Loucy (cell line): ENCODE measurements around the gene HOXA9.
A peak's percentile ranks its signal among the peaks of the same experiment; 100 is the strongest.

ENCODE experiments used
- H2AFZ ChIP-seq: fragments of 200-600 bp; sonication (generic); 2 replicates; pipeline ENCODE4 v1.6.0; 2016; ENCODE audit warnings: antibody characterized with exemption, mild to moderate bottlenecking, low read length, moderate library complexity
- H3F3A ChIP-seq: fragments of 200-600 bp; 2 replicates; pipeline ENCODE4 v1.6.0; 2016; ENCODE audit warnings: antibody characterized with exemption, low read depth, mild to moderate bottlenecking
- H3K27me3 ChIP-seq: fragments of 200-600 bp; sonication (generic); 2 replicates; pipeline ENCODE4 v1.6.1; 2014; ENCODE audit warnings: low read length, mild to moderate bottlenecking; ENCODE audit not compliant: insufficient read depth, poor library complexity, severe bottlenecking
- H3K36me3 ChIP-seq: fragments of 200-600 bp; sonication (generic); 2 replicates; pipeline ENCODE4 v1.6.1; 2016; ENCODE audit warnings: low read length; ENCODE audit not compliant: insufficient read depth
- H3K4me1 ChIP-seq: fragments of 200-600 bp; sonication (generic); 2 replicates; pipeline ENCODE4 v1.5.1; 2014; ENCODE audit warnings: low read length, mild to moderate bottlenecking; ENCODE audit not compliant: insufficient read depth, poor library complexity, severe bottlenecking
- H3K4me2 ChIP-seq: fragments of 200-600 bp; sonication (generic); 2 replicates; pipeline ENCODE4 v1.6.0; 2014; ENCODE audit warnings: antibody characterized with exemption, low read length, low read depth, mild to moderate bottlenecking; ENCODE audit not compliant: poor library complexity, severe bottlenecking
- H3K4me3 ChIP-seq: fragments of 200-600 bp; sonication (generic); 2 replicates; pipeline ENCODE4 v1.5.1; 2014; ENCODE audit warnings: low read length, mild to moderate bottlenecking, mixed read lengths; ENCODE audit not compliant: poor library complexity, severe bottlenecking
- H3K79me2 ChIP-seq: fragments of 200-600 bp; sonication (generic); 2 replicates; pipeline ENCODE4 v1.6.1; 2014; ENCODE audit warnings: low read length; ENCODE audit not compliant: insufficient read depth
- H3K9ac ChIP-seq: fragments of 200-600 bp; sonication (generic); 2 replicates; pipeline ENCODE4 v1.6.0; 2014; ENCODE audit warnings: mild to moderate bottlenecking, low read depth, low read length, moderate library complexity; ENCODE audit not compliant: poor library complexity, severe bottlenecking
- H3K9me2 ChIP-seq: fragments of 200-600 bp; sonication (generic); replicated peaks from 2 replicates; pipeline ENCODE4 v1.6.1; 2016; ENCODE audit warnings: low read depth, low read length, mixed read lengths
- H3K9me3 ChIP-seq: fragments of 200-600 bp; sonication (generic); 2 replicates; pipeline ENCODE4 v1.6.1; 2014; ENCODE audit warnings: mild to moderate bottlenecking, antibody characterized with exemption, low read length, low read depth; ENCODE audit not compliant: insufficient read depth
- H4K20me1 ChIP-seq: fragments of 200-600 bp; sonication (generic); 2 replicates; pipeline ENCODE4 v1.6.0; 2014; ENCODE audit warnings: antibody characterized with exemption, low read length, mild to moderate bottlenecking; ENCODE audit not compliant: insufficient read depth, poor library complexity, severe bottlenecking
- CTCF ChIP-seq: fragments of 200-600 bp; sonication (generic); conservative IDR thresholded peaks from 2 replicates; pipeline ENCODE4 v1.5.1; 2014; ENCODE audit warnings: mild to moderate bottlenecking, antibody characterized with exemption, low read length
- EZH2phosphoT487 ChIP-seq: fragments of 200-600 bp; IDR thresholded peaks from 2 replicates; pipeline ENCODE4 v1.6.1; 2018; ENCODE audit warnings: antibody characterized with exemption, mild to moderate bottlenecking, moderate library complexity, borderline replicate concordance

HOXA9 gene

GRCh38 chr7:27164367-27165088 lies 809 bp downstream of the HOXA9 start:
- Histone ChIP-seq H3K27me3 (peaks cover 64% of the 10 kb centered on the region), H3K4me3 (peak overlapping the region; percentile 94), H3K79me2 (peaks cover 94% of the 10 kb centered on the region), H3K36me3 (peaks cover 46% of the 10 kb centered on the region), H3F3A (peaks cover 14% of the 10 kb centered on the region; the same call in 1 of the 2 replicates), H3K9me3 (no peaks in the 10 kb centered on the region), H3K4me2 (peak overlapping the region; percentile 91), H4K20me1 (peaks cover 53% of the 10 kb centered on the region), H3K4me1 (peaks cover 10% of the 10 kb centered on the region), H3K9ac (peak overlapping the region; percentile 99), H3K9me2 (no peaks in the 10 kb centered on the region), H2AFZ (no peak overlapping the region)
- no peak for TF ChIP-seq EZH2phosphoT487
- peak; percentile 28 for TF ChIP-seq CTCF

GRCh38 chr7:27164045-27164366 lies 1.3 kb downstream of the HOXA9 start:
- no peaks in the 10 kb centered on the region for H3K9me2 ChIP-seq
- H3K36me3 ChIP-seq: peaks cover 44% of the 10 kb centered on the region
- H3K79me2 ChIP-seq: peaks cover 94% of the 10 kb centered on the region
- H3F3A ChIP-seq: peaks cover 14% of the 10 kb centered on the region; the same call in 1 of the 2 replicates
- peaks cover 58% of the 10 kb centered on the region for H3K27me3 ChIP-seq
- TF ChIP-seq CTCF (no peak), EZH2phosphoT487 (no peak)
- H4K20me1 ChIP-seq: peaks cover 49% of the 10 kb centered on the region
- peak overlapping the region; percentile 99 for H3K9ac ChIP-seq
- H3K4me1 ChIP-seq: peaks cover 13% of the 10 kb centered on the region
- H3K4me2 ChIP-seq: peak overlapping the region; percentile 91
- H3K9me3 ChIP-seq: no peaks in the 10 kb centered on the region
- H2AFZ ChIP-seq: no peak overlapping the region
- peak overlapping the region; percentile 94 for H3K4me3 ChIP-seq

GRCh38 chr7:27163288-27164044 lies 1.9 kb downstream of the HOXA9 start:
- Histone ChIP-seq H3K4me2 (peak overlapping the region; percentile 91), H3K9ac (peak overlapping the region; percentile 99), H3K79me2 (peaks cover 94% of the 10 kb centered on the region), H3K4me3 (peak overlapping the region; percentile 94), H3K9me2 (no peaks in the 10 kb centered on the region), H3K27me3 (peaks cover 53% of the 10 kb centered on the region), H3K4me1 (peaks cover 17% of the 10 kb centered on the region), H2AFZ (no peak overlapping the region), H3K36me3 (peaks cover 39% of the 10 kb centered on the region), H3K9me3 (no peaks in the 10 kb centered on the region), H4K20me1 (peaks cover 49% of the 10 kb centered on the region), H3F3A (peaks cover 12% of the 10 kb centered on the region; the same call in 1 of the 2 replicates)
- TF ChIP-seq EZH2phosphoT487: no peak
- TF ChIP-seq CTCF: no peak
